Effector memory CD4-positive, alpha-beta T cell (primary cell): Measurements from ENCODE around the gene SLC6A19.

Experiments used
- DNase-seq, 3 donors: peaks; one replicate each; pipeline ENCODE4 v3.0.0-alpha.2; 2020
- H3K27ac ChIP-seq: 2 replicates; pipeline ENCODE4 v1.7.0; 2013; ENCODE audit warnings: mild to moderate bottlenecking, low read length, moderate library complexity; ENCODE audit not compliant: insufficient read depth, poor library complexity, severe bottlenecking
- H3K27me3 ChIP-seq: replicated peaks from 2 replicates; pipeline ENCODE4 v1.7.0; 2013; ENCODE audit warnings: mild to moderate bottlenecking, low read length; ENCODE audit not compliant: insufficient read depth, control insufficient read depth, poor library complexity, severe bottlenecking
- H3K36me3 ChIP-seq: 2 replicates; pipeline ENCODE4 v1.7.0; 2013; ENCODE audit warnings: mild to moderate bottlenecking, low read length, moderate library complexity; ENCODE audit not compliant: control insufficient read depth, insufficient read depth
- H3K4me1 ChIP-seq: 2 replicates; pipeline ENCODE4 v1.7.0; 2013; ENCODE audit warnings: low read length, mild to moderate bottlenecking; ENCODE audit not compliant: control insufficient read depth, insufficient read depth, poor library complexity, severe bottlenecking
- H3K4me3 ChIP-seq: 2 replicates; pipeline ENCODE4 v1.7.0; 2013; ENCODE audit warnings: low read length, low read depth, mild to moderate bottlenecking; ENCODE audit not compliant: insufficient read depth, poor library complexity, severe bottlenecking
- H3K9me3 ChIP-seq: 2 replicates; pipeline ENCODE4 v1.7.0; 2013; ENCODE audit warnings: mild to moderate bottlenecking, low read length, moderate library complexity; ENCODE audit not compliant: control insufficient read depth

Gene SLC6A19

GRCh38 chr5:1174122-1174936, 27.1 kb upstream of the SLC6A19 start:
- no peak overlapping the region for H3K27ac ChIP-seq
- DNase-seq: peak in 1 of 3 donors; percentile 12
- H3K36me3 ChIP-seq: no peaks in the 10 kb centered on the region
- H3K9me3 ChIP-seq: no peaks in the 10 kb centered on the region
- H3K4me3 ChIP-seq: no peak overlapping the region
- H3K27me3 ChIP-seq: no peaks in the 10 kb centered on the region
- peaks cover 3% of the 10 kb centered on the region for H3K4me1 ChIP-seq

- Histone ChIP-seq H3K27me3 (no peaks in the 10 kb centered on the region), H3K9me3 (no peaks in the 10 kb centered on the region), H3K27ac (no peak overlapping the region), H3K4me3 (no peak overlapping the region), H3K36me3 (no peaks in the 10 kb centered on the region), H3K4me1 (peaks cover 3% of the 10 kb centered on the region)
- no peak for DNase-seq
Measured at GRCh38 chr5:1175015-1175414, 26.4 kb upstream of the SLC6A19 start.

GRCh38 chr5:1175801-1176472, 25.5 kb upstream of the SLC6A19 start:
- no peak overlapping the region for H3K4me3 ChIP-seq
- DNase-seq: no peak
- no peaks in the 10 kb centered on the region for H3K27me3 ChIP-seq
- peaks cover 3% of the 10 kb centered on the region for H3K4me1 ChIP-seq
- H3K27ac ChIP-seq: no peak overlapping the region
- H3K9me3 ChIP-seq: no peaks in the 10 kb centered on the region
- no peaks in the 10 kb centered on the region for H3K36me3 ChIP-seq

GRCh38 chr5:1176473-1177391, 24.7 kb upstream of the SLC6A19 start:
- Histone ChIP-seq H3K27ac (no peak overlapping the region), H3K27me3 (no peaks in the 10 kb centered on the region), H3K9me3 (no peaks in the 10 kb centered on the region), H3K4me1 (peaks cover 3% of the 10 kb centered on the region), H3K4me3 (no peak overlapping the region), H3K36me3 (no peaks in the 10 kb centered on the region)
- DNase-seq: no peak

GRCh38 chr5:1177826-1178528, 23.4 kb upstream of the SLC6A19 start:
- Histone ChIP-seq H3K4me1 (no peaks in the 10 kb centered on the region), H3K36me3 (no peaks in the 10 kb centered on the region), H3K9me3 (no peaks in the 10 kb centered on the region), H3K27me3 (no peaks in the 10 kb centered on the region), H3K4me3 (no peak overlapping the region), H3K27ac (no peak overlapping the region)
- DNase-seq: no peak

GRCh38 chr5:1178529-1179382, 22.6 kb upstream of the SLC6A19 start:
- no peak overlapping the region for H3K27ac ChIP-seq
- H3K36me3 ChIP-seq: no peaks in the 10 kb centered on the region
- no peak for DNase-seq
- no peaks in the 10 kb centered on the region for H3K4me1 ChIP-seq
- H3K4me3 ChIP-seq: no peak overlapping the region
- no peaks in the 10 kb centered on the region for H3K9me3 ChIP-seq
- H3K27me3 ChIP-seq: no peaks in the 10 kb centered on the region

- no peak for DNase-seq
- H3K27me3 ChIP-seq: no peaks in the 10 kb centered on the region
Measured at GRCh38 chr5:1179383-1179715, 22.0 kb upstream of the SLC6A19 start.

GRCh38 chr5:1180096-1180495, 21.3 kb upstream of the SLC6A19 start:
- DNase-seq: no peak
- Histone ChIP-seq H3K9me3 (no peaks in the 10 kb centered on the region), H3K4me3 (no peak overlapping the region), H3K27ac (no peak overlapping the region), H3K36me3 (no peaks in the 10 kb centered on the region), H3K27me3 (no peaks in the 10 kb centered on the region), H3K4me1 (no peaks in the 10 kb centered on the region)

More at GRCh38 chr5:1179383-1179715, 22.0 kb upstream of the SLC6A19 start:
- Histone ChIP-seq H3K4me3 (no peak overlapping the region), H3K36me3 (no peaks in the 10 kb centered on the region), H3K9me3 (no peaks in the 10 kb centered on the region), H3K27ac (no peak overlapping the region), H3K4me1 (no peaks in the 10 kb centered on the region)

- H3K4me1 ChIP-seq: no peaks in the 10 kb centered on the region
- no peak for DNase-seq
- H3K27me3 ChIP-seq: no peaks in the 10 kb centered on the region
Measured at GRCh38 chr5:1180841-1181271, 20.5 kb upstream of the SLC6A19 start.

More at GRCh38 chr5:1180841-1181271, 20.5 kb upstream of the SLC6A19 start:
- H3K9me3 ChIP-seq: no peaks in the 10 kb centered on the region
- no peaks in the 10 kb centered on the region for H3K36me3 ChIP-seq
- no peak overlapping the region for H3K4me3 ChIP-seq
- no peak overlapping the region for H3K27ac ChIP-seq
